ENCODE measurements around the gene FICD.

The FICD gene

GRCh38 chr12:108502922-108503321 is 12.2 kb upstream of the FICD start:
- DNase-seq (ENCODE audit: low spot score), result no peak

- DNase-seq (ENCODE audit: low spot score), result no peak
Observed at GRCh38 chr12:108505129-108505528, 9.9 kb upstream of the FICD start.

GRCh38 chr12:108507971-108508642 is 7.0 kb upstream of the FICD start:
- no peak for DNase-seq (ENCODE audit: low spot score)

GRCh38 chr12:108509806-108510205 is 5.3 kb upstream of the FICD start:
- DNase-seq (ENCODE audit: low spot score), result no peak

GRCh38 chr12:108510836-108511235 is 4.2 kb upstream of the FICD start:
- DNase-seq (ENCODE audit: low spot score), result no peak

- DNase-seq (ENCODE audit: low spot score), result peak; percentile 79
Observed at GRCh38 chr12:108511633-108512540, 3.2 kb upstream of the FICD start.

- no peak for DNase-seq (ENCODE audit: low spot score)
Observed at GRCh38 chr12:108514468-108514972, 557 bp upstream of the FICD start.

GRCh38 chr12:108515916-108516315 is 839 bp downstream of the FICD start:
- no peak for DNase-seq (ENCODE audit: low spot score)

GRCh38 chr12:108516511-108517275 is 1.6 kb downstream of the FICD start:
- no peak for DNase-seq (ENCODE audit: low spot score)

- DNase-seq (ENCODE audit: low spot score), result no peak
Observed at GRCh38 chr12:108517288-108518100, 2.4 kb downstream of the FICD start.

- DNase-seq (ENCODE audit: low spot score), result no peak
Observed at GRCh38 chr12:108518101-108518715, 3.1 kb downstream of the FICD start.

GRCh38 chr12:108518716-108519496 is 3.8 kb downstream of the FICD start:
- DNase-seq (ENCODE audit: low spot score), result no peak

GRCh38 chr12:108519558-108519957 is 4.5 kb downstream of the FICD start:
- no peak for DNase-seq (ENCODE audit: low spot score)

- no peak for DNase-seq (ENCODE audit: low spot score)
Observed at GRCh38 chr12:108523365-108523764, 8.3 kb downstream of the FICD start.

GRCh38 chr12:108525681-108526080 is 10.6 kb downstream of the FICD start:
- no peak for DNase-seq (ENCODE audit: low spot score)

GRCh38 chr12:108526482-108527165 is 11.5 kb downstream of the FICD start:
- DNase-seq (ENCODE audit: low spot score), result no peak

GRCh38 chr12:108527166-108527496 is 12.1 kb downstream of the FICD start:
- DNase-seq (ENCODE audit: low spot score), result no peak

- no peak for DNase-seq (ENCODE audit: low spot score)
Observed at GRCh38 chr12:108530161-108530560, 15.1 kb downstream of the FICD start.

- DNase-seq (ENCODE audit: low spot score), result no peak
Observed at GRCh38 chr12:108531929-108532848, 17.1 kb downstream of the FICD start.
